NB4 (cell line): ENCODE measurements around the gene TCF12.

Source experiments
- DNase-seq: peaks from one replicate; pipeline ENCODE4 v3.0.0; 2010; ENCODE audit warnings: low read depth
- H3K4me3 ChIP-seq: one replicate; pipeline ENCODE4 v1.5.1; 2011; ENCODE audit warnings: mild to moderate bottlenecking, low read depth, low read length, moderate library complexity
- MAX ChIP-seq: IDR thresholded peaks from 2 replicates; pipeline ENCODE4 v1.6.1; 2011; ENCODE audit warnings: low read depth, low read length
- MYC ChIP-seq: IDR thresholded peaks from 2 replicates; pipeline ENCODE4 v1.6.1; 2011; ENCODE audit warnings: low read depth, low read length
- POLR2A ChIP-seq: IDR thresholded peaks from 2 replicates; pipeline ENCODE4 v1.6.1; 2011; ENCODE audit warnings: mild to moderate bottlenecking; ENCODE audit not compliant: insufficient read length; ENCODE audit errors: extremely low read depth
- TF ChIP-seq, protein P1 (sequence below): IDR thresholded peaks from one replicate; pipeline ENCODE4 v1.5.1; 2012; ENCODE audit warnings: low read depth, low read length

The TCF12 gene

GRCh38 chr15:56963710-56964109 lies 45.3 kb downstream of the TCF12 start:
- H3K4me3 ChIP-seq, result no peak overlapping the region
- no peak for DNase-seq
- TF ChIP-seq MAX (no peak), POLR2A (no peak), MYC (no peak)
- TF ChIP-seq, protein P1, sequence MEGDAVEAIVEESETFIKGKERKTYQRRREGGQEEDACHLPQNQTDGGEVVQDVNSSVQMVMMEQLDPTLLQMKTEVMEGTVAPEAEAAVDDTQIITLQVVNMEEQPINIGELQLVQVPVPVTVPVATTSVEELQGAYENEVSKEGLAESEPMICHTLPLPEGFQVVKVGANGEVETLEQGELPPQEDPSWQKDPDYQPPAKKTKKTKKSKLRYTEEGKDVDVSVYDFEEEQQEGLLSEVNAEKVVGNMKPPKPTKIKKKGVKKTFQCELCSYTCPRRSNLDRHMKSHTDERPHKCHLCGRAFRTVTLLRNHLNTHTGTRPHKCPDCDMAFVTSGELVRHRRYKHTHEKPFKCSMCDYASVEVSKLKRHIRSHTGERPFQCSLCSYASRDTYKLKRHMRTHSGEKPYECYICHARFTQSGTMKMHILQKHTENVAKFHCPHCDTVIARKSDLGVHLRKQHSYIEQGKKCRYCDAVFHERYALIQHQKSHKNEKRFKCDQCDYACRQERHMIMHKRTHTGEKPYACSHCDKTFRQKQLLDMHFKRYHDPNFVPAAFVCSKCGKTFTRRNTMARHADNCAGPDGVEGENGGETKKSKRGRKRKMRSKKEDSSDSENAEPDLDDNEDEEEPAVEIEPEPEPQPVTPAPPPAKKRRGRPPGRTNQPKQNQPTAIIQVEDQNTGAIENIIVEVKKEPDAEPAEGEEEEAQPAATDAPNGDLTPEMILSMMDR, result no peak

DNA sequence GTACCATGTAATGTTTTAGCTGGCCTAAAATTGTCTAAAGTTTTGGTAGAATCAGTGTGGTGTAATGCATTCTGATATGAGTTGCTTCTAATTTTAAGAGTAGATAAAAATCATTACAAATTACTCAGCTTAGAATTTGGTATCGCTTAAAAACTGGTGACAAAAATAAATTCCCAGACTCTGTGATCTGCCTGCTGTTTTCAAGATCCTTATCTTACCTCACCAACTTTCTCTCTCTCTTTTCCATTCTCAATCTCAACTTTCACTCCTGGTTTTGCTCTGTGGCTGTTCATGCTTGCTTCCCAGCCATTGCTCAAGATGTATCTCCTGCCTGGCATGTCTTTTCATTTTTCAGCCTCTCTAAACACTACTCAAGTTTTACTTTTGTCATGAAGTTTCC lies 45.7 kb downstream of the TCF12 start:
- no peak for DNase-seq
- no peak for TF ChIP-seq MAX
- TF ChIP-seq MYC, result no peak
- TF ChIP-seq, protein P1, result no peak
- TF ChIP-seq POLR2A, result no peak
- H3K4me3 ChIP-seq, result no peak overlapping the region

GRCh38 chr15:56965231-56966013 lies 47.0 kb downstream of the TCF12 start:
- no peak overlapping the region for H3K4me3 ChIP-seq
- no peak for DNase-seq
- TF ChIP-seq, protein P1, result no peak
- TF ChIP-seq MAX, result no peak
- TF ChIP-seq POLR2A, result no peak
- no peak for TF ChIP-seq MYC

GRCh38 chr15:56967336-56967735 lies 48.9 kb downstream of the TCF12 start:
- H3K4me3 ChIP-seq, result no peak overlapping the region
- no peak for DNase-seq
- TF ChIP-seq, protein P1, result no peak
- TF ChIP-seq MYC, result no peak
- no peak for TF ChIP-seq POLR2A
- TF ChIP-seq MAX, result no peak

- TF ChIP-seq MAX (no peak), POLR2A (no peak), MYC (no peak)
- TF ChIP-seq, protein P1, result no peak
- no peak overlapping the region for H3K4me3 ChIP-seq
- DNase-seq, result no peak
Measured at GRCh38 chr15:56968256-56968655, 49.8 kb downstream of the TCF12 start.

GRCh38 chr15:56968821-56969220 lies 50.4 kb downstream of the TCF12 start:
- no peak for DNase-seq
- TF ChIP-seq POLR2A, result no peak
- TF ChIP-seq, protein P1, result no peak
- no peak for TF ChIP-seq MYC
- no peak for TF ChIP-seq MAX
- no peak overlapping the region for H3K4me3 ChIP-seq
